Sigmoid colon (tissue), 4 donors: ENCODE results near the gene SPTBN1.

Experiments
- CTCF ChIP-seq, 4 experiments: fragments of 450-650 bp in 3 of 4; fragments of 200-600 bp in 1 of 4; IDR thresholded peaks; one replicate each; pipeline ENCODE4 v1.5.1; 2016 to 2019; ENCODE audit warnings: antibody characterized with exemption in 4 of 4, mild to moderate bottlenecking in 3 of 4, moderate library complexity in 2 of 4
- EP300 ChIP-seq, 4 donors: sonication (generic); formaldehyde crosslinking; IDR thresholded peaks; one replicate each; pipeline ENCODE4 v1.6.1; 2017; ENCODE audit warnings: antibody characterized with exemption in 4 of 4
- POLR2A ChIP-seq, 2 donors: fragments of 450-650 bp; IDR thresholded peaks; one replicate each; pipeline ENCODE4 v1.6.1; 2016; ENCODE audit warnings: antibody characterized with exemption in 2 of 2, mild to moderate bottlenecking in 2 of 2, moderate library complexity in 2 of 2

GRCh38 chr2:54409752-54410151 lies 46.4 kb upstream of the SPTBN1 start:
- no peak for TF ChIP-seq EP300 (IDR thresholded peaks at IDR 0.05)
- no peak for TF ChIP-seq POLR2A (IDR thresholded peaks at IDR 0.05)
- TF ChIP-seq CTCF (IDR thresholded peaks at IDR 0.05) = no peak
